ACHN (cell line): ENCODE data around the gene NBAS.
"Not testable (repeated sequence)": the region's sequence is repeated elsewhere in the genome, so short reads cannot be mapped to it uniquely, and the experiment has no call there.

ENCODE experiments used
- DNase-seq: peaks from one replicate; pipeline ENCODE4 v3.0.0-alpha.2; 2015
- in situ Hi-C: cut with HindIII; loops from 2 replicates; pipeline ENCODE4 v1.10.0; 2017; ENCODE audit warnings: low sequenced_read_pairs, low pct_ligation_motif_present, low pct_unique_long_range_greater_than_20kb

Gene NBAS

GRCh38 chr2:15542269-15542668 lies 18.9 kb downstream of the NBAS start:
- DNase-seq, in situ Hi-C loops: not testable (repeated sequence)

DNA sequence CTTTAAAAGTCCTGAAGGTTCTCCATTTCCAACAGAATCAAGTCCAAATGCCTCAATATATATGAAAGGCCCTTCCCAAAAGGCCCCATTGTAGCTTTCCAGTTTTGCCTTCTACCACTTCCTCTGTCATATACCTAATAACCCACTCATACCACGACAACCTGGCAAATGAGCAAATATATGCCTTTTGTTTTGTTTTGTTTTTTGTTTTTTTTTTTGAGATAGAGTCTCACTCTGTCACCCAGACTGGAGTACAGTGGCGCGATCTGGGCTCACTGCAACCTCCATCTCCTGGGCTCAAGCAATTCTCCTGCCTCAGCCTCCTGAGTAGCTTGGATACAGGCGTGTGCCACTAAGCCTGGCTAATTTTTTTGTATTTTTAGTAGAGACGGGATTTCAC lies 20.6 kb downstream of the NBAS start:
- in situ Hi-C loops, DNase-seq: not testable (repeated sequence)

DNA sequence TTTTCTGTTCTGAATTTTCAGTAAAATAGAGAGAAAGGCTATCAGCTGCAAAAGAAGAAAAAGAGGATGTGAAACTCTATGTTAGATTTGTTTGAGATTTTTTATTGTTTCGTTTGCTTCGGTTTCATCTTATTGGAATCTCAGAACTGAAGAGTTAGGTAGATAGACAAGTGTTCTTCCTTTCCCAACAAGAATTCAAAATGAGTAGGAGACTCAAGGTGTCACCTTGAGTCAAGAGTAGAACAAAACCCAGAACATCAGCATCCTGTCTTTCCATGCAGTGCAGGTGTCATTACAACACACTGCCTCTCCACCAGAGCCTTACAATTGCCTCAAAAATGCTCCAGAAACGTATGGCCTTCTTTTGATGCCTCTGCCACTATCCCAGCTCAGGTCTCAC lies 21.1 kb downstream of the NBAS start:
- in situ Hi-C loops = no loop called here

DNA sequence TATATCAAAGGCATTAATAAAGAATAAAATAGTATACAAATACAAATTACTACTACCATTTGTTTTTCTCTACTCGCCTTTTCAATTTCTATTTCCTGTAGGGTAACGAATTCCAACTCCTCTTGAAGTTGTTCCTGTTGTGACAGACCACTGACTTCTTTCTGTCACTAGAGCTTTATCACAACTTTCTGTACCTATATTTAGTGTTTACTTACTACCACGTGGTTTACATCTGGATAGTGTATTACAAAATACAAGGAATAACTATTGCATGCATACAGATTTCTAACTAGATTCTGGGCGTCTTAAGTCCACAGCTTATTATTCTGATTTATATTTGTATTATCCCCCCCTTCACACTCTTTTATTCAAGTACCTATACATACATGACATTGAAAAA lies 22.3 kb downstream of the NBAS start:
- DNase-seq = no peak
- in situ Hi-C loops = no loop called here

More for the DNA sequence above, 21.1 kb downstream of the NBAS start:
- no peak for DNase-seq

- in situ Hi-C loops = no loop called here
- DNase-seq = no peak
These were observed 27.2 kb downstream of the NBAS start for GRCh38 chr2:15533860-15534480.

DNA sequence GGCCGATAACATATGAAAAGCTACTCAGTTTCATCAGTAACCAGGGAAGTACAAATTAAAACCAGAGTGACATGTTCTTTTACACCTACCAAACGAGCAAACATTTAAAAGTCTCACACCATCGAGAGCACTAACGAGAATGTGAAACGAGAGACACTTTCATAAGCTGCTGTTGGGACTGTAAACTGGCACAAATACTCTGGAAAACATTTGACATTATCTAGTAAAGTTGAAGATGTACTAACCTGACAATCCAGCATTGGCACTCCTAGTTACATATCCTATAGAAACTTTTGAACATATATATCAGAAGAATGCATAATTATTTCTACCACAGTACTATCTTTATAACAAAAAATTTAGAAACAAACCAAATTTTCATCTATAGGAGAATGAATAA lies 28.1 kb downstream of the NBAS start:
- in situ Hi-C loops = no loop called here
- no peak for DNase-seq

DNA sequence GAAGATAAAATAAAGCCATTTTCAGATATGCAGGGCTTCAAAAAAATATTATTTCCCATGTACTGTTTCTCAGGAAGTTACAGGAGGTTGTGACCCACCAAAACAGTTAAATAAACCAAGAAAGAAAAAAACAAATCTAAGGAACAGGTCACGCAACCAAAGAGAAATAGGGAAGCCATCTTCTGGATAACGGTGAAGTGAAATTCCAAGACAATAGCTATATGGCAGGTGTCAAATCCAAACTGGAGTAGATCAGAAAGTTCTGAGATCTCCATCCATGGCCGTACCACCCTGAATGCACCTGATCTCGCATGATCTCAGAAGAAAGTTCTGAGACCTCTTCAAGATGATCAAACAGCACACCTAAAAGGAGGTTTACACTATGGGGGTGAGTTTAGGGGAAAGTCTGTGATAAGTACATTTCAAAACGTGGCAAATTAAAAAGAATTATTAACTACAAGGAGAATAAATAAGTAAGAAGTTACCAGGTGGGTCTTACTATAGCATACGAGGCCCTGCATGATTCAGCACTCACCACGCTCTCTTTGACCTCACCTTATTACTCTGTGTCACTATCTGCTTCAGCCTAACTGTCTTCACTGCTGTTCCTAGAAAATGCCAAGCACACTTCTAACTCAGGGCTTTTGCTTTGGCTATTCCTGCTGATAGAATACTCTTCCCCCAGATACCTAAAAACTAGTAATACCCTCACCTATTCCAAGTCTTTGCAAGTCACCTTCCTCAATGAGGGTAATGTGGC lies 29.9 kb downstream of the NBAS start:
- in situ Hi-C loops = no loop called here

GRCh38 chr2:15527074-15527739 lies 33.9 kb downstream of the NBAS start:
- in situ Hi-C loops = no loop called here
- peak; percentile 5 for DNase-seq

More for the DNA sequence above, 29.9 kb downstream of the NBAS start:
- no peak for DNase-seq

DNA sequence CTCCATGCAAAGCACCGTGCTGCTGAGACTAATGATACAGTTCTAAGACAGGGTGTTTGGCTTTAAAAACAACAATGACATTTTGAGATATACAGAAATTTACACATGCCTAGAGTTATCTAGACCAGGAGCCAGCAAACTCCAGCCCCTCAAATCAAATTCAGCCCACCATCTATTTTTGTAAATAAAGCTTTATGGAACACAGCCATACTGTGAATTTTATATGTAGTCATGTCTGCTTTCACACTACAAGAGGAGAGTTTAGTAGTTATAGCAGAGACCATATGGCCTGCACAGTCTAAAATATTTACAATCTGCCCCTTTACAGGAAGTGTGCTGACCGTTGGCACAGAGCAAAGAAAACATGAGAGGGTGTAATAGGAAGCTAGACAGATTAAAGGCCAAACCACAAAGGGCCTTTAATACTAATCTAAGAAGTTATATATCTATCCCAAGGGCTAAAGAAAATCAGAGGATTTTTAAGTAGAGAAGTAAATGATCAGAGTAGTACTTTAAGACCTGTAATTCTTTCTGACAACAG lies 39.4 kb downstream of the NBAS start:
- no peak for DNase-seq
- in situ Hi-C loops = no loop called here

- DNase-seq = no peak
- in situ Hi-C loops = no loop called here
These were observed 40.8 kb downstream of the NBAS start for GRCh38 chr2:15520346-15520745.

DNA sequence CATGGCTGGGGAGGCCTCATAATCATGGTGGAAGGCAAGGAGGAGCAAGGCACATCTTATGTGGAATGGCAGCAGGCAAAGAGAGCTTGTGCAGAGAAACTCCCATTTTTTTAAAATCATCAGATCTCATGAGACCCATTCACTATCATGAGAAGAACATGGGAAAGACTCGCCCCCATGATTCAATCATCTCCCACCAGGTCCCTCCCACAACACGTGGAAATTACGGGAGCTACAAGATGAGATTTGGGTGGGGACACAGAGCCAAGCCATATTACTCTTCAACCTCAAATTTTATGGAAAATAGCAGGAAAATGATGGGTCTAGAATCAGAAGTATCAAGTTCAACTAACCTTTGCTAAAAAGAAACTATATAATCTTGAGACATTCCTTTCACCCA lies 42.4 kb downstream of the NBAS start:
- in situ Hi-C loops, DNase-seq: not testable (repeated sequence)

DNA sequence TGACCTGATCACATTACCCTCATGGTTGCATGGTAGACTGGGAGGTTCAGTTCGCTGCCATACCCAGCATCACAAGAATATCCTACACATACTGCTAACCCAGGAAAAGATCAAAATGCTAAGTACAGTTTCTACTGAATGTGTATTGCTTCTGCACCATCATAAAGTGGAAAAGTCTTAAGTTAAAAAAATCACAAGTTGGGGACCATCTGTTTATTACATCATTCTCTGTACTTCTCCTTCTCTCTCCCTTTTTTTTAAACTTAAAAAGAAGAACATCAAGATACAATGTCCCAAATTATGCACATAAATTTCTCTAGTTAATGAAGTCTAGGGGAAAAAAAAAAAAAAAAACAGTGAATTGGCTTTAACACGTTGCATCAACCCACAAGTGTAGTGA lies 43.3 kb downstream of the NBAS start:
- no peak for DNase-seq
- in situ Hi-C loops = no loop called here

- in situ Hi-C loops = no loop called here
- no peak for DNase-seq
These were observed 49.4 kb downstream of the NBAS start for GRCh38 chr2:15511686-15512085.

GRCh38 chr2:15510552-15510951 lies 50.6 kb downstream of the NBAS start:
- in situ Hi-C loops = no loop called here

DNA sequence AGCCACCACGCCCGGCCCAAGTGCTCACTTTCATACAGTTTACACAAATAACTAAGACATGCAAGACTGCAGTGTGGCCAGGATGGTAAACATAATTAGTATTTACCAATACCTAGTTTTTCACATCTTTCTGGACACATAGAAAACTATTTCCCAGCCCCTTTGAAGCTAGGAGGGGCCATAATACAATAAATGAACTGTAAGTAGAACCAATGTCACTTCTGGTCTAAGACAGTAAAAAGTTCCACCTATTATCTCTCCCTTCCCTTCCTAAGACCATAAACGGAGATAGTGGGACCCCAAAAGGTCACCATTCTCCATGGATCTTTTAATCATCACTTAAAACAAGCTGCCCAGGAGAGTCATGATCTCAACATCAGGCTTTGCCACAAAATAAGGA lies 51.0 kb downstream of the NBAS start:
- in situ Hi-C loops = no loop called here

More at GRCh38 chr2:15510552-15510951, 50.6 kb downstream of the NBAS start:
- no peak for DNase-seq

GRCh38 chr2:15507697-15508096 lies 53.4 kb downstream of the NBAS start:
- in situ Hi-C loops = no loop called here

More for the DNA sequence above, 51.0 kb downstream of the NBAS start:
- DNase-seq = no peak

GRCh38 chr2:15507061-15507460 lies 54.1 kb downstream of the NBAS start:
- in situ Hi-C loops = no loop called here
- no peak for DNase-seq

More at GRCh38 chr2:15507697-15508096, 53.4 kb downstream of the NBAS start:
- no peak for DNase-seq

GRCh38 chr2:15506229-15506819 lies 54.8 kb downstream of the NBAS start:
- in situ Hi-C loops = no loop called here
- no peak for DNase-seq
